K562 (cell line): Measurements from ENCODE around the gene TTBK1.

Experiments used
- CTCF ChIP-seq, 3 experiments: IDR thresholded peaks in 2 of 3; conservative IDR thresholded peaks in 1 of 3; 2 replicates each; pipeline ENCODE4 v1.5.1; 2011 to 2012; ENCODE audit warnings: low read length in 3 of 3, mild to moderate bottlenecking in 3 of 3, control low read depth in 2 of 3, improper control_type of control experiment in 1 of 3, inconsistent platforms in 1 of 3, low read depth in 1 of 3, mixed read lengths in 1 of 3, moderate library complexity in 1 of 3; ENCODE audit not compliant: insufficient read depth in 2 of 3
- EZH2 ChIP-seq: IDR thresholded peaks from 2 replicates; pipeline ENCODE4 v1.6.1; 2012; ENCODE audit warnings: low read depth, mild to moderate bottlenecking, inconsistent platforms, low read length, borderline replicate concordance
- MLLT1 ChIP-seq, 2 experiments: fragments of 450-650 bp; IDR thresholded peaks; 2 replicates each; pipeline ENCODE4 v1.6.1; 2016
- NR2C2 ChIP-seq, 2 experiments: fragments of 200-800 bp in 1 of 2; sonication (Bioruptor generic) in 1 of 2; sonication (generic) in 1 of 2; formaldehyde crosslinking in 1 of 2; IDR thresholded peaks; 2 replicates each; pipeline versions ENCODE4 v1.6.1 to v1.8.0; 2016 to 2022; ENCODE audit warnings: mild to moderate bottlenecking in 1 of 2, missing compliant biosample characterization in 1 of 2, missing genetic modification characterization in 1 of 2, missing genetic modification reagents in 1 of 2
- PKNOX1 ChIP-seq: fragments of 450-650 bp; IDR thresholded peaks from 2 replicates; pipeline ENCODE4 v1.6.1; 2016
- POLR2A ChIP-seq: fragments of 450-650 bp; conservative IDR thresholded peaks from 2 replicates; pipeline ENCODE4 v1.6.1; 2016
- RFX5 ChIP-seq: IDR thresholded peaks from 2 replicates; pipeline ENCODE4 v1.6.1; 2011; ENCODE audit warnings: low read depth, mild to moderate bottlenecking, improper control_type of control experiment, low read length
- SP1 ChIP-seq: sonication (generic); formaldehyde crosslinking; IDR thresholded peaks from 2 replicates; pipeline ENCODE4 v1.8.1; 2022; ENCODE audit warnings: mild to moderate bottlenecking, missing genetic modification reagents
- ZBTB12 ChIP-seq: fragments of 250-450 bp; sonication (Bioruptor Pico); IDR thresholded peaks from 2 replicates; pipeline ENCODE4 v1.4.0; 2020
- ZBTB34 ChIP-seq: fragments of 250-450 bp; sonication (Bioruptor Pico); IDR thresholded peaks from 2 replicates; pipeline ENCODE4 v1.8.0; 2021; ENCODE audit warnings: mild to moderate bottlenecking, moderate library complexity
- ZBTB40 ChIP-seq, 2 experiments: fragments of 450-650 bp in 1 of 2; sonication (generic) in 1 of 2; formaldehyde crosslinking in 1 of 2; IDR thresholded peaks; 2 replicates each; pipeline versions ENCODE4 v1.7.1 to v1.9.0; 2016 to 2022; ENCODE audit warnings: inconsistent platforms in 1 of 2, mild to moderate bottlenecking in 1 of 2, missing genetic modification reagents in 1 of 2
- ZBTB9 ChIP-seq: fragments of 450-650 bp; formaldehyde crosslinking; IDR thresholded peaks from 2 replicates; pipeline ENCODE4 v1.4.0; 2020; ENCODE audit warnings: mild to moderate bottlenecking, moderate library complexity

GRCh38 chr6:43205849-43206248 lies 37.4 kb upstream of the TTBK1 start:
- TF ChIP-seq NR2C2 (CRISPR knock-in tag; IDR thresholded peaks at IDR 0.05), result no peak
- TF ChIP-seq NR2C2 (tag; IDR thresholded peaks at IDR 0.05), result no peak
- no peak for TF ChIP-seq MLLT1 (IDR thresholded peaks at IDR 0.05)
- no peak for TF ChIP-seq RFX5
- no peak for TF ChIP-seq EZH2
- no peak for TF ChIP-seq ZBTB40 (IDR thresholded peaks at IDR 0.05)
- TF ChIP-seq ZBTB40 (CRISPR knock-in tag; IDR thresholded peaks at IDR 0.05), result no peak
- no peak for TF ChIP-seq ZBTB12 (CRISPR knock-in tag)
- no peak for TF ChIP-seq SP1
- no peak for TF ChIP-seq CTCF (IDR thresholded peaks at IDR 0.05 in 2 of 3, conservative IDR thresholded peaks at IDR 0.05 in 1 of 3; ENCODE audit: insufficient read depth in 2 of 3, low read depth in 1 of 3, low read length in 3 of 3)
- TF ChIP-seq PKNOX1, result no peak
- TF ChIP-seq POLR2A, result no peak
- no peak for TF ChIP-seq ZBTB34
- no peak for TF ChIP-seq ZBTB9 (CRISPR knock-in tag)
